Omental fat pad (tissue), 4 donors: ENCODE results near the gene NOTCH2. TPM values are rescaled to one million over a fixed set of nuclear protein-coding genes. Genes with fewer than 3 reads are reported as not detected.

ENCODE experiments used
- ATAC-seq: fragments of 150-250 bp; one replicate; pipeline ENCODE4 v1.9.1; 2016; ENCODE audit warnings: mild to moderate bottlenecking, moderate library complexity; ENCODE audit not compliant: low FRiP score
- DNase-seq: peaks from one replicate; pipeline ENCODE4 v3.0.0-alpha.2; 2019; ENCODE audit warnings: low spot score
- CTCF ChIP-seq, 3 donors: fragments of 450-650 bp; IDR thresholded peaks; one replicate each; pipeline ENCODE4 v1.5.1; 2016 to 2017; ENCODE audit warnings: antibody characterized with exemption in 3 of 3, mild to moderate bottlenecking in 3 of 3, moderate library complexity in 2 of 3
- total RNA-seq, 4 donors: library from RNA; depleted of rRNA; stranded (reverse); fragments of >200 nt; gene quantifications; one replicate each; pipeline ENCODE4 v1.1.0, GENCODE V29; 2016

Gene NOTCH2
- total RNA-seq, 4 donors from 2014 or later: 72.5 to 96.8 (median 85.5) TPM

GRCh38 chr1:119896303-119896702, 173.2 kb downstream of the NOTCH2 start, which contains the start of gene ADAM30:
Gene ADAM30, minus strand, starts transcription at chr1:119896515. Its CDS starts 179 bp downstream, at chr1:119896336.
- DNase-seq (no peak), ATAC-seq (no peak)
- no peak for TF ChIP-seq CTCF (IDR thresholded peaks at IDR 0.05)

- no peak for TF ChIP-seq CTCF (IDR thresholded peaks at IDR 0.05)
- ATAC-seq: no peak
- no peak for DNase-seq
Measured at GRCh38 chr1:119895102-119895501, 174.4 kb downstream of the NOTCH2 start.

- ATAC-seq (no peak), DNase-seq (no peak)
- no peak for TF ChIP-seq CTCF (IDR thresholded peaks at IDR 0.05)
Measured at GRCh38 chr1:119893827-119894700, 175.4 kb downstream of the NOTCH2 start.

GRCh38 chr1:119893238-119893791, 176.1 kb downstream of the NOTCH2 start:
- no peak for ATAC-seq
- TF ChIP-seq CTCF (IDR thresholded peaks at IDR 0.05): no peak
- no peak for DNase-seq

- DNase-seq (no peak), ATAC-seq (no peak)
- TF ChIP-seq CTCF (IDR thresholded peaks at IDR 0.05): no peak
Measured at GRCh38 chr1:119891386-119891785, 178.1 kb downstream of the NOTCH2 start.

GRCh38 chr1:119888476-119888875, 181.0 kb downstream of the NOTCH2 start:
- no peak for ATAC-seq

More at GRCh38 chr1:119888476-119888875, 181.0 kb downstream of the NOTCH2 start:
- no peak for DNase-seq
- TF ChIP-seq CTCF (IDR thresholded peaks at IDR 0.05): no peak
